ENCODE data around the gene SEMA5A. TPM values are rescaled to one million over a fixed set of nuclear protein-coding genes. Genes with fewer than 3 reads are reported as not detected.

The SEMA5A gene
- total RNA-seq, 1 donor from 2014 or later = 4.0 TPM

- Mint-ChIP-seq H3K9me3 (ENCODE audit: low read depth) (no peaks in the 10 kb centered on the region), H3K36me3 (ENCODE audit: insufficient read depth) (peaks cover 2% of the 10 kb centered on the region), H3K4me1 (ENCODE audit: low read depth) (peaks cover 7% of the 10 kb centered on the region), H3K27ac (no peak overlapping the region), H3K4me3 (ENCODE audit: low read depth) (no peak overlapping the region), H3K27me3 (peaks cover 8% of the 10 kb centered on the region)
- no peak for TF ChIP-seq CTCF (IDR thresholded peaks at IDR 0.05; ENCODE audit: unreplicated experiment)
- DNase-seq (ENCODE audit: low spot score, unreplicated experiment) = no peak
Measured at GRCh38 chr5:9555961-9556360, 10.1 kb upstream of the SEMA5A start.

GRCh38 chr5:9554122-9554521, 8.2 kb upstream of the SEMA5A start:
- DNase-seq (ENCODE audit: low spot score, unreplicated experiment) = no peak
- Mint-ChIP-seq H3K9me3 (ENCODE audit: low read depth) (no peaks in the 10 kb centered on the region), H3K4me3 (ENCODE audit: low read depth) (no peak overlapping the region), H3K27me3 (peaks cover 8% of the 10 kb centered on the region), H3K36me3 (ENCODE audit: insufficient read depth) (peaks cover 2% of the 10 kb centered on the region), H3K4me1 (ENCODE audit: low read depth) (peaks cover 7% of the 10 kb centered on the region), H3K27ac (no peak overlapping the region)
- no peak for TF ChIP-seq CTCF (IDR thresholded peaks at IDR 0.05; ENCODE audit: unreplicated experiment)

GRCh38 chr5:9553561-9553960, 7.7 kb upstream of the SEMA5A start:
- no peak for TF ChIP-seq CTCF (IDR thresholded peaks at IDR 0.05; ENCODE audit: unreplicated experiment)
- Mint-ChIP-seq H3K27ac (no peak overlapping the region), H3K9me3 (ENCODE audit: low read depth) (no peaks in the 10 kb centered on the region), H3K4me3 (ENCODE audit: low read depth) (no peak overlapping the region), H3K4me1 (ENCODE audit: low read depth) (peaks cover 7% of the 10 kb centered on the region), H3K27me3 (peaks cover 8% of the 10 kb centered on the region), H3K36me3 (ENCODE audit: insufficient read depth) (peaks cover 2% of the 10 kb centered on the region)
- DNase-seq (ENCODE audit: low spot score, unreplicated experiment) = no peak

GRCh38 chr5:9551567-9552537, 6.0 kb upstream of the SEMA5A start:
- Mint-ChIP-seq H3K36me3 (ENCODE audit: insufficient read depth) (peaks cover 2% of the 10 kb centered on the region), H3K4me3 (ENCODE audit: low read depth) (no peak overlapping the region), H3K27me3 (peaks cover 5% of the 10 kb centered on the region), H3K9me3 (ENCODE audit: low read depth) (no peaks in the 10 kb centered on the region), H3K4me1 (ENCODE audit: low read depth) (peaks cover 3% of the 10 kb centered on the region), H3K27ac (no peak overlapping the region)
- no peak for DNase-seq (ENCODE audit: low spot score, unreplicated experiment)
- no peak for TF ChIP-seq CTCF (IDR thresholded peaks at IDR 0.05; ENCODE audit: unreplicated experiment)

- no peak overlapping the region for H3K4me3 Mint-ChIP-seq (ENCODE audit: low read depth)
- no peak for TF ChIP-seq CTCF (IDR thresholded peaks at IDR 0.05; ENCODE audit: unreplicated experiment)
- H3K9me3 Mint-ChIP-seq (ENCODE audit: low read depth) = no peaks in the 10 kb centered on the region
- peaks cover 2% of the 10 kb centered on the region for H3K36me3 Mint-ChIP-seq (ENCODE audit: insufficient read depth)
- DNase-seq (ENCODE audit: low spot score, unreplicated experiment) = no peak
- no peak overlapping the region for H3K27ac Mint-ChIP-seq
- peaks cover 5% of the 10 kb centered on the region for H3K27me3 Mint-ChIP-seq
- peaks cover 8% of the 10 kb centered on the region for H3K4me1 Mint-ChIP-seq (ENCODE audit: low read depth)
Measured at GRCh38 chr5:9549941-9550340, 4.1 kb upstream of the SEMA5A start.
